ENCODE measurements around the gene BCL3.
"Not testable (repeated sequence)": the region's sequence is repeated elsewhere in the genome, so short reads cannot be mapped to it uniquely, and the experiment has no call there.

Gene BCL3

GRCh38 chr19:44757057-44757734, 8.7 kb downstream of the BCL3 start:
- FAIRE-seq (no peak), DNase-seq (ENCODE audit: insufficient read length, low spot score) (no peak)

- DNase-seq (ENCODE audit: insufficient read length, low spot score) (no peak), FAIRE-seq (no peak)
Observed at GRCh38 chr19:44757735-44758505, 9.4 kb downstream of the BCL3 start.

GRCh38 chr19:44758596-44758995, 10.1 kb downstream of the BCL3 start:
- DNase-seq (ENCODE audit: insufficient read length, low spot score): no peak
- no peak for FAIRE-seq

- FAIRE-seq (no peak), DNase-seq (ENCODE audit: insufficient read length, low spot score) (no peak)
Observed at GRCh38 chr19:44759083-44759804, 10.7 kb downstream of the BCL3 start.

GRCh38 chr19:44762038-44762437, 13.5 kb downstream of the BCL3 start:
- FAIRE-seq (no peak), DNase-seq (ENCODE audit: insufficient read length, low spot score) (no peak)

- FAIRE-seq: no peak
- DNase-seq (ENCODE audit: insufficient read length, low spot score): no peak
Observed at GRCh38 chr19:44765033-44765948, 16.8 kb downstream of the BCL3 start.

GRCh38 chr19:44765949-44766335, 17.4 kb downstream of the BCL3 start:
- FAIRE-seq (no peak), DNase-seq (ENCODE audit: insufficient read length, low spot score) (no peak)

GRCh38 chr19:44767295-44768180, 19.0 kb downstream of the BCL3 start:
- DNase-seq (ENCODE audit: insufficient read length, low spot score): no peak
- no peak for FAIRE-seq

- DNase-seq (ENCODE audit: insufficient read length, low spot score) (peak; percentile 97), FAIRE-seq (peak; percentile 97)
Observed at GRCh38 chr19:44770550-44771257, 22.2 kb downstream of the BCL3 start.

GRCh38 chr19:44772144-44772543, 23.6 kb downstream of the BCL3 start:
- not testable (repeated sequence) for DNase-seq (ENCODE audit: insufficient read length, low spot score); FAIRE-seq

GRCh38 chr19:44772959-44773358, 24.5 kb downstream of the BCL3 start:
- DNase-seq (ENCODE audit: insufficient read length, low spot score) (no peak), FAIRE-seq (no peak)

- no peak for FAIRE-seq
- DNase-seq (ENCODE audit: insufficient read length, low spot score): no peak
Observed at GRCh38 chr19:44775676-44776240, 27.2 kb downstream of the BCL3 start.

GRCh38 chr19:44776402-44777096, 28.0 kb downstream of the BCL3 start:
- no peak for DNase-seq (ENCODE audit: insufficient read length, low spot score)
- no peak for FAIRE-seq

- DNase-seq (ENCODE audit: insufficient read length, low spot score) (no peak), FAIRE-seq (no peak)
Observed at GRCh38 chr19:44777715-44778347, 29.3 kb downstream of the BCL3 start, which contains the start of gene CBLC. Gene CBLC, plus strand, starts transcription at chr19:44777890. Its CDS starts 42 bp downstream, at chr19:44777932.

- no peak for DNase-seq (ENCODE audit: insufficient read length, low spot score)
- FAIRE-seq: no peak
Observed at GRCh38 chr19:44779150-44779549, 30.6 kb downstream of the BCL3 start.

- not testable (repeated sequence) for FAIRE-seq; DNase-seq (ENCODE audit: insufficient read length, low spot score)
Observed at GRCh38 chr19:44781694-44782093, 33.2 kb downstream of the BCL3 start.

GRCh38 chr19:44782729-44783128, 34.2 kb downstream of the BCL3 start:
- DNase-seq (ENCODE audit: insufficient read length, low spot score) (no peak), FAIRE-seq (no peak)

All from GM19239 (cell line).